HCEC 1CT (cell line): ENCODE data around the gene TLE2.
"Not testable (repeated sequence)": the region's sequence is repeated elsewhere in the genome, so short reads cannot be mapped to it uniquely, and the experiment has no call there.

Source experiments
- DNase-seq: peaks from one replicate; pipeline ENCODE4 v3.0.0-alpha.2; 2017

TLE2 gene

GRCh38 chr19:3012059-3012458 lies 17.0 kb downstream of the TLE2 start:
- not testable (repeated sequence) for DNase-seq

DNA sequence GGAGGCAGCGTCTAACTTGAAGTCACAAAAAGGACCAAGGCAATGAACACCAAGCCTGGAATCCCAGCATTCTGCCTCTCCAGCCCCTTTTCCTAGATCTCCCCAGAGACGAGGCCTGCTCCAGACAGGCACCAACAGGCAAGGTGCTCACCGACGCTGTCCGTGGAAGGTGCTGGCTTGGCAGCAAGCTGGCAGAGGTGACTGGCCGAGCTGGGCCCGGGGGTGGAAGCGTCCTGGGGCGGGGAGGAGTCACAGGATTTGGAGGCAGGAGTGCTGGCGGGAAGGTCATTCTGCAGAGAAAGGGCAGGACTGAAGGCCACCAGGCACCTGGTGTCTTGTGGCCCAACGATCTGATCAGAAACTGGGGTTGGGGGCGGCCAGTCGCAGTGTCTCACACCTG lies 18.2 kb downstream of the TLE2 start:
- no peak for DNase-seq

- DNase-seq, result no peak
Measured at GRCh38 chr19:3008994-3009393, 20.1 kb downstream of the TLE2 start.

DNA sequence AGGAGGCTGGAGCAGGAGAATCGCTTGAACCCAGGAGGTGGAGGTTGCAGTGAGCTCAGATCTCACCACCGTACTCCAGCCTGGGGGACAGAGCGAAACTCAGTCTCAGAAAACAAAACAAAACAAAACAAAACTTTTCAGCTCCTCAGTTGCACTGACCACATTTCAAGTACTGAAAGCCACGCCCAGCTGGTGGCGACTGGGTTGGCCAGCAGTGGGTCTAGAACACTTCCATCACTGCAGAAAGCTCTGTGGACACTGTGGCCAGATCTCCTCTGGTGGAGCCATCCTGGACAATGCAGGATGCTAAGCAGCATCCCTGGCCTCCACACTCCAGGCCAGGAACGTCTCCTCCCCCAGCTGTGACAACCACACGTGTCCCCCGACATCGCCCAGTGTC lies 21.1 kb downstream of the TLE2 start:
- DNase-seq, result no peak

DNA sequence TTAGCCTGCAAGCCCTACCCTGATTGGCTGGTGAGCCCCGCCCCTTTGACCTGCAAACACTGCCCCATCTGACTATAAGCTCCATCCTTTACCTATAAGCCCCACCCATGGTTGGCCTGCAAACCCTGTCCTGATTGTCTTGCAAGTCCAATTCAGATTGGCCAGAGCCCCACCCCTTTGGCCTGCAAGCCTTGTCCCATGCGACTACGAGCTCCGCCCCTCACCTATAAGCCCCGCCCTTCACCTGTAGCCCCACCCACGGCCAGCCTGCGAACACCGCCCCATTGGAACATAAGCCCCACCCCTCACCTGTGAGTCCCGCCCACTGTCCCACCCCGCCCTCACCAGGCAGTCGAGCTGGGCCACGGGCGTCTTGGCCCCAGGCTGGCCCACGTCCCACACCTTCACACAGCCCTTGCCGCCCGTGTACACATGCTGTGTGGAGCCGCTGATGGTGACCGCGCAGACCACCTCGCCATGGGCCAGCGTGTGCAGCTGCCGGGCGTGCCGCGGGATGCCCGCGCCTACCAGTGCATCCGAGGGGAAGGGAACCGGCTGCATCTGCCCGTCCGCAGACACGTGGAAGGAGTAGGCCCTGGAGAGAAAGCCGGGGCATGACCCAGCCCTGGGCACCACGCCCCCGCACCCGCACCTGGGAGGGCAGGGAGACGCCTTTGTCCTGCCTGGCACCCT lies 22.9 kb downstream of the TLE2 start:
- no peak for DNase-seq

- no peak for DNase-seq
Measured at GRCh38 chr19:3005345-3005744, 23.7 kb downstream of the TLE2 start.

- no peak for DNase-seq
Measured at GRCh38 chr19:3004522-3004921, 24.6 kb downstream of the TLE2 start.

GRCh38 chr19:3003046-3003445 lies 26.0 kb downstream of the TLE2 start:
- DNase-seq, result no peak

- no peak for DNase-seq
Measured at GRCh38 chr19:3001235-3001800, 27.8 kb downstream of the TLE2 start.

- DNase-seq, result no peak
Measured at GRCh38 chr19:2998642-2999041, 30.4 kb downstream of the TLE2 start.

DNA sequence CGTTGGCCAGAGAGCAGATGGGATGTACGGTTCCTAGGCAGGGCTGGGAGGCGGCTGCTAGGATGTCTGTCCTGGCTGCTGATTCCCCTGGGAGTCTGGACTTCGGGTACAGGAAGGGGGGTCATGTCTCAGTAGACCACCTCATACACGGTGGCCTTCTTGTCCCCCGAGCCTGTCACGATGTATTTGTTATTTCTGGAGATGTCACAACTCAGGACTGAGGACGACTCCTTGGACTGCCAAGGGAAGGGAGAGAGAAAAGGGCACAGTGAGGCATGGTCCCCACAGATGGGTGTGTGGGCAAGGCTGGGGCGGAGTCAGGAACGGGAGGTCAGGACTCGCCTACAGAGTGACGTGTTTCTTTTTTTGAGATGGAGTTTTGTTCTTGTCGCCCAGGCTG lies 31.4 kb downstream of the TLE2 start:
- DNase-seq, result no peak

- no peak for DNase-seq
Measured at GRCh38 chr19:2994588-2995131, 34.4 kb downstream of the TLE2 start.

DNA sequence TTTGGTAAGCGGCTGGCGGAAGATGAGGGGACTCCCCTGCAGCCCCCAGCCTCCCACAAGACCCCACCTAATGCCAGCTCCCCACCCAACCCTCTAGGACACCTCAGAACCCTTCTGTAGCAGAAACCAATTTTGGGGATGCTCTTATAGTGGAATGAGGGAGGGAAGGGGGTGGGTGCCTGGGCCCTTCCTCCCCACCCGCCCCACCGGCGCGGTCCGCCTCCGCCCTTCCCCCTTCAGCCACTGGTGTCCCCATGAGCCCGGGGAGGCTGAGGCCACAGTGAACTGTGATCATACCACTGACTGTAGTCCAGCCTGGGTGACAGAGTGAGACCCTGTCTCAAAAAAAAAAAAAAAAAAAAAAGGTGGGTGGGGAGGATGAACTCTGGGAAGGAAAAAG lies 35.5 kb downstream of the TLE2 start:
- DNase-seq, result no peak

DNA sequence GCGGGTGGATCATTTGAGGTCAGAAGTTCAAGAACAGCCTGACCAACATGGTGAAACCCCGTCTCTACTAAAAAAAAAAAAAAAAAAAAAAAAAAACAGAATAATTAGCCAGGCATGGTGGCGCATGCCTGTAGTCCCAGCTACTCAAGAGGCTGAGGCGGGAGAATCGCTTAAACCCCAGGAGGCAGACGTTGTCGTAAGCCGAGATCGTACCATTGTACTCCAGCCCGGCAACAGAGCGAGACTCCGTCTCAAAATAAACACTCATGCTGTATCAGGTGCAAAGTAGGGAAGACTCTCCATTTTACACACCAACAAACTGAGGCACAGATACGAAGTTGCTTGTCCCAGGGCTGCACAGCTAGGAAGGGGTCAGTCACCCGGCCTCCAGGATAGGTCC lies 36.1 kb downstream of the TLE2 start:
- no peak for DNase-seq

- not testable (repeated sequence) for DNase-seq
Measured at GRCh38 chr19:2992333-2992732, 36.7 kb downstream of the TLE2 start.

GRCh38 chr19:2989236-2989946 lies 39.7 kb downstream of the TLE2 start:
- DNase-seq, result no peak

GRCh38 chr19:2988568-2988967 lies 40.5 kb downstream of the TLE2 start:
- DNase-seq, result no peak

DNA sequence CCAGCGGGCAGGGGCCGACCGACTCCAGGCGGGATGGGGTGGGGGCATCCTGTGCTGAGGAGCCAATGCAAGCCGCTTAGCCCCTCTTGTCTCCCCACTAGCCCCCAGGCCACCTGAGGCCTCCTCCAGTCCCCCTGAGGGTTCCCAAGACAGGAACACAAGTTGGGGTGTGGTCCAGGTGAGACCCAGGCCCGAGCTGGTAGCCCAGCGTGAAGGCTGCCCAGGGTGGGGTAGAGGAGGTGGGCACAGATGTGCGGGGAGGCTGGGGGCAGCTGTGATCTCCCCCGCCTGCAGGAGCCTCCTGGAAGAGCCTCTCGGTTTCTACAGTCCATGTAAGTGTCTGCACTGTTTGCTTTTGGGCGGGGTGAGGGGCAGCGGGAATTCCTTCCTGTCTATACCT lies 41.3 kb downstream of the TLE2 start:
- DNase-seq, result no peak

- DNase-seq, result no peak
Measured at GRCh38 chr19:2986951-2987524, 42.0 kb downstream of the TLE2 start.

DNA sequence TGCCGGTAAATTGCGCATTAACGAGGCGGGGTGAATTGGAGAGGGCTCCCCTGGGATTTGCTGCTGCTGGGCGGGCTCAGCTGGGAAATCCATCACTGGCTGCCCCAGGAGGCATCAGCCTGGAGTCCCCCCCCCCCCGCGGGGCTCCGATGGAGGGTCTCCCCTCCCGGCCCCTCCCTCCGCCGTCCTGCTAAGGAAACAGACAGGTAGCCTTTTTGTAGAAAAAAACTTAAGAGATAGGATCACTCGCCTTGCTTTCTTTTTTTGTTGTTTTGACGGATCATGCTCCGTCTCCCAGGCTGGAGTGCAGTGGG lies 44.9 kb downstream of the TLE2 start:
- no peak for DNase-seq

DNA sequence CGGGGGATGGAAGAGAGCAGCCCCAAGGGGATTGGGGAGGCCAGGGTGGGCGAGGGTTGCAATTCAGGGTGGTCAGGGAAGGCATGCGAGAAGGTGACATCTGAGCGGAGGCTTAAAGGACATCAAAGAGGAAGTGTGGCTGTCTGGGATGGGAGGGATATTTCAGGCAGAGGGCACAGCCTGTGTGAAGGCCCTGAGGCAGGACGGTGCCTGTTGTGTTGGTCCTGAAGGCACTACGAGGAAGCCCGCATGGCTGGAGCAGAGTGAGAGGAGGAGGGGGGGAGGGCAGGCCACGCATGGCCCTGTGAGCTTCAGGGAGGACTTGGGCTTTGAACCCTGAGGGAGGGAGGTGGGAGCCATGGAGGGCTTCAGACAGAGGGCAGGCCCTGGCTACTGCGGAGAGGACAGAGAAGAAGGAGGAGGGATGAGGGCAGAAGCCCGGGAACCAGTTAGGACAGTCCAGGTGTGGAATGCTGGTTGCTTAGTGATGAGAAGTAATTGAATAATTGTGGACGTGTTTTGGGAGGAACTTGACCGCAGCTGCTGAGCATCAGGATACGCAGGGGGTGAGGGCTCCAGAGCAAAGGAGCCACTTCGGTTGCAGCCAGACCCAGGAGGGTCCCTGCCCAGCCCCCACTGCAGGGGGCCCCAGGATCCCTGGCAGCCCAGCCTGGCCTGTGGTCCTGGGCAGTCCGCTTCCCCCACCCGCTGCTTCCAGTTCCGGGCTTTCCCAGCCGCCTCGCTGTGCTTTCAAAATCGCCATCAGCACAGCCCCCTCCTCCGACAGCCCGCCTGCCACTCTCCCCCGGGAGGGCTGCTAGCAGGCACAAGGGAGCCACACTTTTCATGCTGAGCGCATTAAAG lies 45.5 kb downstream of the TLE2 start:
- DNase-seq, result no peak

DNA sequence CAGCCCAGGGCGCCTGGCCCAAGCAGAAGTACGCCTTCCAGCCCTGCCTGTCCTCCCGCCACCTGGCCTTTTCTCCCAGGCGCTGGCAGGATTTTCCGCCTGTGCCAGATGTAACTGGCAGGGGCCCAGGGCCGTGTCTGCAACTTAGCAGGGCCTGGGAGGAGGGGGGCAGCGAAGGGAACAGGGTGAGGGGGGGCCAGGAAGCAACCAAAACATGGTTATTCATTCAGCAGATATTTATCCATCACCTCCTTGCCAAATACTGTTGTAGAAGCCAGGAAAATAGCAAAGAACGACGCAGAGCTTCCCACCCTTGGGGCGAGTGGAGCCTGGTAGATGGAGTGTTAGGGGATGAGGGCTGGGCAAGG lies 46.1 kb downstream of the TLE2 start:
- DNase-seq, result peak; percentile 39

- DNase-seq, result no peak
Measured at GRCh38 chr19:2982561-2982960, 46.5 kb downstream of the TLE2 start.
